ENCODE results near the gene ZNF664. TPM values are rescaled to one million over a fixed set of nuclear protein-coding genes. Genes with fewer than 3 reads are reported as not detected.

Gene ZNF664
- total RNA-seq, 1 experiment from 2014 or later, result 87.6 TPM

DNA sequence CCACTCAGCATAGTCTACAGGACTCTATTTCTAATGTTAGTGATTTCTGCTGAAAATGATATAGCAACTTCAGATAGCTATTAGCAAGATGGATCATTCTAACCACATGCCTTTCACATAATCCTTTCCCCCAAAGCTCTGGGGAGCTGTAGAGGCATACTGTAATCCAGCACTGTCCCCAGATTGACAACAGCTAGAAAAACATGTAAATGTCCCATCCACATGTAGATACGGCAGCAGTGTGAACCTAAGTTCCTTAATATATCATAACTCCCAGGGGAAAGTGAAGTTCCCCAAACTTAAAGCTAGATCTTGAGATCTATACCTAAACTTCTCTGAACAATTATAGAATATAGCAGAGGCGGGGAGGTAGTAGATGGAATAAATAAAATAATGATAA is 14.0 kb downstream of the ZNF664 start:
- ChIA-PET CTCF (no interaction called here), POLR2A (ENCODE audit: unreplicated experiment) (no interaction called here)
- Histone ChIP-seq H3K4me1 (replicated peaks; ENCODE audit: insufficient read depth) (peaks cover 7% of the 10 kb centered on the region; the same call in 1 of the 2 replicates), H3K4me3 (no peak overlapping the region), H3K79me2 (ENCODE audit: low read depth) (no peaks in the 10 kb centered on the region), H3F3A (ENCODE audit: insufficient read depth, low read depth) (no peaks in the 10 kb centered on the region), H3K36me3 (ENCODE audit: low read depth) (no peaks in the 10 kb centered on the region), H2AFZ (no peak overlapping the region), H3K9me3 (ENCODE audit: insufficient read depth, low read depth) (no peaks in the 10 kb centered on the region), H3K27ac (no peak overlapping the region), H3K9me2 (ENCODE audit: insufficient read depth) (no peaks in the 10 kb centered on the region), H4K20me1 (ENCODE audit: insufficient read depth) (peaks cover 30% of the 10 kb centered on the region), H3K4me2 (no peak overlapping the region), H3K27me3 (ENCODE audit: insufficient read depth, low read depth) (no peaks in the 10 kb centered on the region)
- DNase-seq, result no peak
- intact Hi-C loops (cut with micrococcal nuclease; ENCODE audit: unreplicated experiment), result no loop called here
- TF ChIP-seq, protein P1, sequence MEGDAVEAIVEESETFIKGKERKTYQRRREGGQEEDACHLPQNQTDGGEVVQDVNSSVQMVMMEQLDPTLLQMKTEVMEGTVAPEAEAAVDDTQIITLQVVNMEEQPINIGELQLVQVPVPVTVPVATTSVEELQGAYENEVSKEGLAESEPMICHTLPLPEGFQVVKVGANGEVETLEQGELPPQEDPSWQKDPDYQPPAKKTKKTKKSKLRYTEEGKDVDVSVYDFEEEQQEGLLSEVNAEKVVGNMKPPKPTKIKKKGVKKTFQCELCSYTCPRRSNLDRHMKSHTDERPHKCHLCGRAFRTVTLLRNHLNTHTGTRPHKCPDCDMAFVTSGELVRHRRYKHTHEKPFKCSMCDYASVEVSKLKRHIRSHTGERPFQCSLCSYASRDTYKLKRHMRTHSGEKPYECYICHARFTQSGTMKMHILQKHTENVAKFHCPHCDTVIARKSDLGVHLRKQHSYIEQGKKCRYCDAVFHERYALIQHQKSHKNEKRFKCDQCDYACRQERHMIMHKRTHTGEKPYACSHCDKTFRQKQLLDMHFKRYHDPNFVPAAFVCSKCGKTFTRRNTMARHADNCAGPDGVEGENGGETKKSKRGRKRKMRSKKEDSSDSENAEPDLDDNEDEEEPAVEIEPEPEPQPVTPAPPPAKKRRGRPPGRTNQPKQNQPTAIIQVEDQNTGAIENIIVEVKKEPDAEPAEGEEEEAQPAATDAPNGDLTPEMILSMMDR (conservative IDR thresholded peaks at IDR 0.05), result no peak
- TF ChIP-seq EZH2 (IDR thresholded peaks at IDR 0.05; ENCODE audit: low read depth), result no peak
- no TSS peak for BruUV-seq (replicated peaks)

DNA sequence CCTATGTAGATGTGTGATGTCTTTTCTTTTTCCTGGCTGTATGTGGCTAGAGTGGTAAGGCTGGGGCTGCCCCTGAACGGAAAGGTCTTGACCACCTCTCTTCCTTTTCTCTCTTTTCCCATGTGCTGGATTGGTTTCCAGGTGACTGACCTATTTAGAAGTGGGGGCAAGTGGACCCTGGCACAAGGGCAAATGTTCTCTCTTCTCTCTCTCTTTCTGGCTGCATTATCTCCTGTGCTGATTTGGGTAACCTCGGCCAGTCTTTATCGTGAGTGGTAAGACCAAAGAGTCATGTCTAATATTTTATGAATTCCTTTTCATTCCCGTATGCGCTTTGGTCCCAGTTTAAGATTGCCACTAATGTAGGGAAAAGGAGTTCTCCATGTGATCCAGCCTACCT is 16.2 kb downstream of the ZNF664 start:
- no peaks in the 10 kb centered on the region for H3K27me3 ChIP-seq (ENCODE audit: insufficient read depth, low read depth)
- H3F3A ChIP-seq (ENCODE audit: insufficient read depth, low read depth), result no peaks in the 10 kb centered on the region
- H3K79me2 ChIP-seq (ENCODE audit: low read depth), result 0 out of 2 replicates have a peak, but pooled peaks cover 6% of the 10 kb centered on the region
- no peak for TF ChIP-seq EZH2 (IDR thresholded peaks at IDR 0.05; ENCODE audit: low read depth)
- TF ChIP-seq, protein P1 (conservative IDR thresholded peaks at IDR 0.05), result no peak
- DNase-seq, result no peak
- no peaks in the 10 kb centered on the region for H3K9me2 ChIP-seq (ENCODE audit: insufficient read depth)
- CTCF ChIA-PET, result no interaction called here
- 0 out of 2 replicates have a peak, but pooled peaks cover 8% of the 10 kb centered on the region for H3K36me3 ChIP-seq (ENCODE audit: low read depth)
- POLR2A ChIA-PET (ENCODE audit: unreplicated experiment), result no interaction called here
- BruUV-seq (replicated peaks), result no TSS peak
- no peak overlapping the region for H3K4me3 ChIP-seq
- no peaks in the 10 kb centered on the region for H3K9me3 ChIP-seq (ENCODE audit: insufficient read depth, low read depth)
- H3K4me1 ChIP-seq (replicated peaks; ENCODE audit: insufficient read depth), result peaks cover 7% of the 10 kb centered on the region; the same call in 1 of the 2 replicates
- H4K20me1 ChIP-seq (ENCODE audit: insufficient read depth), result peaks cover 18% of the 10 kb centered on the region
- H2AFZ ChIP-seq, result no peak overlapping the region
- intact Hi-C loops (cut with micrococcal nuclease; ENCODE audit: unreplicated experiment), result no loop called here
- H3K4me2 ChIP-seq, result no peak overlapping the region
- no peak overlapping the region for H3K27ac ChIP-seq

DNA sequence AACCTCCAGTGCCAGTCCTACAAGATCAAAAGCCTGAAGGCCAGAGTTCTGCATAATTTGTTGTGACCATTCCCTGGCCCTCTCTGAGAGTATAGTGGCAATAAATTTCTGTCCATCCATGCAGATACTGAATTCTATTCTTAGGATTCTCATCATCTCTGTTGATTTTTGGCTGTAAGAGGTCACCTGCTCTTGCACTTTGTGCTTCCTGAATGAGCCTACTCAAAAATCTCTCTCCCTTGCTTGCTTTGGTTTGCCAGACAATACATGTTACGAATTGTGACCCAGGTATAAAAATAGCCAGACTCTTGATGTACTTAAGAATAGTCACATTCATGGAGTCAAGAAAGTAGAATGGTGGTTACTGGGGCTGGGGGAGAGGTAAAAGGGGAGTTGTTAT is 16.7 kb downstream of the ZNF664 start:
- no peak for DNase-seq
- H3K36me3 ChIP-seq (ENCODE audit: low read depth), result 0 out of 2 replicates have a peak, but pooled peaks cover 8% of the 10 kb centered on the region
- CTCF ChIA-PET, result no interaction called here
- H3K27ac ChIP-seq, result no peak overlapping the region
- TF ChIP-seq, protein P1 (conservative IDR thresholded peaks at IDR 0.05), result no peak
- TF ChIP-seq EZH2 (IDR thresholded peaks at IDR 0.05; ENCODE audit: low read depth), result no peak
- H3K27me3 ChIP-seq (ENCODE audit: insufficient read depth, low read depth), result no peaks in the 10 kb centered on the region
- peaks cover 13% of the 10 kb centered on the region for H4K20me1 ChIP-seq (ENCODE audit: insufficient read depth)
- H3K4me1 ChIP-seq (replicated peaks; ENCODE audit: insufficient read depth), result peaks cover 7% of the 10 kb centered on the region; the same call in 1 of the 2 replicates
- no peak overlapping the region for H3K4me3 ChIP-seq
- peaks cover 6% of the 10 kb centered on the region; the same call in 1 of the 2 replicates for H3K79me2 ChIP-seq (ENCODE audit: low read depth)
- H3K9me3 ChIP-seq (ENCODE audit: insufficient read depth, low read depth), result no peaks in the 10 kb centered on the region
- H2AFZ ChIP-seq, result no peak overlapping the region
- intact Hi-C loops (cut with micrococcal nuclease; ENCODE audit: unreplicated experiment), result no loop called here
- H3F3A ChIP-seq (ENCODE audit: insufficient read depth, low read depth), result no peaks in the 10 kb centered on the region
- no peaks in the 10 kb centered on the region for H3K9me2 ChIP-seq (ENCODE audit: insufficient read depth)
- BruUV-seq (replicated peaks), result no TSS peak
- no peak overlapping the region for H3K4me2 ChIP-seq
- POLR2A ChIA-PET (ENCODE audit: unreplicated experiment), result no interaction called here
